ENCODE results near the gene DCN.

DNA sequence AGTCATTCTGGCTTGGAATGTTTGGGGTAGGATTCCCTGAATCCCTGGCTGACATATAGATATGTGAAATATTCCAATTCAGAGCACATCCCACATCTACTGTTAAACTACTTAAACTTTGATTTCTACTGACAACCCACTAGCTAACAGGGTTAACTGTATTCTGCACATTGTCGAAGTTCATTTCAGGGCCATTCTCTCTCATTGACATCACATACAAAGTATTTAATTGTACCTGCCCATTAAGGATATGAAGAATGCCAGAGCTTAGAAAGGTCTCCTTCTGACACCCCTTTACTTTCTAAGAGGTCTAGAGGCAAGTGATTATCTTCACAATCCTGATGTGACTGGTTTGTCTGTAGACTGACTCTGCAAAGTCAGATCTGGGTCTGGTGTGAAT lies 2.8 kb upstream of the DCN start:
- TF ChIP-seq, protein P1, sequence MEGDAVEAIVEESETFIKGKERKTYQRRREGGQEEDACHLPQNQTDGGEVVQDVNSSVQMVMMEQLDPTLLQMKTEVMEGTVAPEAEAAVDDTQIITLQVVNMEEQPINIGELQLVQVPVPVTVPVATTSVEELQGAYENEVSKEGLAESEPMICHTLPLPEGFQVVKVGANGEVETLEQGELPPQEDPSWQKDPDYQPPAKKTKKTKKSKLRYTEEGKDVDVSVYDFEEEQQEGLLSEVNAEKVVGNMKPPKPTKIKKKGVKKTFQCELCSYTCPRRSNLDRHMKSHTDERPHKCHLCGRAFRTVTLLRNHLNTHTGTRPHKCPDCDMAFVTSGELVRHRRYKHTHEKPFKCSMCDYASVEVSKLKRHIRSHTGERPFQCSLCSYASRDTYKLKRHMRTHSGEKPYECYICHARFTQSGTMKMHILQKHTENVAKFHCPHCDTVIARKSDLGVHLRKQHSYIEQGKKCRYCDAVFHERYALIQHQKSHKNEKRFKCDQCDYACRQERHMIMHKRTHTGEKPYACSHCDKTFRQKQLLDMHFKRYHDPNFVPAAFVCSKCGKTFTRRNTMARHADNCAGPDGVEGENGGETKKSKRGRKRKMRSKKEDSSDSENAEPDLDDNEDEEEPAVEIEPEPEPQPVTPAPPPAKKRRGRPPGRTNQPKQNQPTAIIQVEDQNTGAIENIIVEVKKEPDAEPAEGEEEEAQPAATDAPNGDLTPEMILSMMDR (IDR thresholded peaks at IDR 0.05; ENCODE audit: low read length) = no peak
- TF ChIP-seq EZH2 (IDR thresholded peaks at IDR 0.05; ENCODE audit: borderline replicate concordance, low read length) = no peak
